Common myeloid progenitor, CD34-positive (primary cell): ENCODE data around the gene RAP1GAP2. TPM values are rescaled to one million over a fixed set of nuclear protein-coding genes. Genes with fewer than 3 reads are reported as not detected.

Experiments used
- CTCF ChIA-PET: fragments of 350-600 bp; sonication (Branson Sonifier 250); formaldehyde crosslinking; loops from one replicate; lab custom pipeline; 2021; ENCODE audit warnings: antibody characterized with exemption; lab: Charles Lee
- POLR2A ChIA-PET: fragments of 350-600 bp; sonication (Branson Sonifier 250); formaldehyde crosslinking; loops from one replicate; lab custom pipeline; 2021; ENCODE audit warnings: antibody characterized with exemption; lab: Charles Lee
- DNase-seq, 3 donors: peaks; one replicate each; pipeline versions ENCODE4 v3.0.0 to v3.0.0-alpha.2; 2013
- H3K27ac ChIP-seq, 2 experiments: 1 replicate in 1 of 2; 2 replicates in 1 of 2; pipeline ENCODE4 v1.7.0; 2013; ENCODE audit warnings: inconsistent platforms in 2 of 2, low read length in 2 of 2, mild to moderate bottlenecking in 2 of 2, low read depth in 1 of 2, moderate library complexity in 1 of 2; ENCODE audit not compliant: severe bottlenecking in 2 of 2, insufficient read depth in 1 of 2, poor library complexity in 1 of 2
- H3K27me3 ChIP-seq, 5 experiments: replicated peaks in 2 of 5; 1 replicate in 3 of 5; 2 replicates in 2 of 5; pipeline versions ENCODE4 v1.6.1 to v1.7.0; 2013; ENCODE audit warnings: low read length in 4 of 5, mild to moderate bottlenecking in 2 of 5, moderate library complexity in 2 of 5, inconsistent platforms in 1 of 5; ENCODE audit not compliant: insufficient read depth in 5 of 5, control insufficient read depth in 4 of 5
- H3K36me3 ChIP-seq, 4 experiments: 1 replicate in 2 of 4; 2 replicates in 2 of 4; pipeline versions ENCODE4 v1.6.1 to v1.7.0; 2013; ENCODE audit warnings: low read length in 3 of 4, control low read depth in 1 of 4, mild to moderate bottlenecking in 1 of 4; ENCODE audit not compliant: control insufficient read depth in 4 of 4, insufficient read depth in 4 of 4
- H3K4me1 ChIP-seq, 4 experiments: 1 replicate in 3 of 4; 2 replicates in 1 of 4; pipeline versions ENCODE4 v1.6.1 to v1.7.1; 2013; ENCODE audit warnings: low read length in 3 of 4, mild to moderate bottlenecking in 3 of 4, control low read depth in 1 of 4, inconsistent platforms in 1 of 4, moderate library complexity in 1 of 4; ENCODE audit not compliant: control insufficient read depth in 4 of 4, insufficient read depth in 4 of 4; ENCODE audit errors: control extremely low read depth in 1 of 4
- H3K4me3 ChIP-seq, 7 experiments: 1 replicate in 4 of 7; 2 replicates in 3 of 7; pipeline versions ENCODE4 v1.5.1 to v1.7.0; 2013; ENCODE audit warnings: mild to moderate bottlenecking in 7 of 7, low read length in 6 of 7, moderate library complexity in 6 of 7, inconsistent platforms in 2 of 7, low read depth in 2 of 7, control low read depth in 1 of 7; ENCODE audit not compliant: insufficient read depth in 4 of 7, control insufficient read depth in 1 of 7; ENCODE audit errors: extremely low read depth in 1 of 7
- H3K9me3 ChIP-seq, 5 experiments: 1 replicate in 4 of 5; 2 replicates in 1 of 5; pipeline versions ENCODE4 v1.6.1 to v1.7.1; 2013; ENCODE audit warnings: low read length in 4 of 5, mild to moderate bottlenecking in 2 of 5, inconsistent platforms in 1 of 5, low read depth in 1 of 5, moderate library complexity in 1 of 5; ENCODE audit not compliant: control insufficient read depth in 4 of 5, insufficient read depth in 2 of 5; ENCODE audit errors: control extremely low read depth in 1 of 5
- WGBS: methylation state at CpG from one replicate; pipeline ENCODE4 v1.1.5; 2013; ENCODE audit not compliant: insufficient coverage; 5-methylcytosine and 5-hydroxymethylcytosine counted together
- polyA plus RNA-seq: library from polyadenylated mRNA; unstranded; fragments of 120-200 nt; gene quantifications from one replicate; pipeline ENCODE4 v1.2.1, GENCODE V29; 2013

Gene RAP1GAP2
- 13.4 TPM for polyA plus RNA-seq

DNA sequence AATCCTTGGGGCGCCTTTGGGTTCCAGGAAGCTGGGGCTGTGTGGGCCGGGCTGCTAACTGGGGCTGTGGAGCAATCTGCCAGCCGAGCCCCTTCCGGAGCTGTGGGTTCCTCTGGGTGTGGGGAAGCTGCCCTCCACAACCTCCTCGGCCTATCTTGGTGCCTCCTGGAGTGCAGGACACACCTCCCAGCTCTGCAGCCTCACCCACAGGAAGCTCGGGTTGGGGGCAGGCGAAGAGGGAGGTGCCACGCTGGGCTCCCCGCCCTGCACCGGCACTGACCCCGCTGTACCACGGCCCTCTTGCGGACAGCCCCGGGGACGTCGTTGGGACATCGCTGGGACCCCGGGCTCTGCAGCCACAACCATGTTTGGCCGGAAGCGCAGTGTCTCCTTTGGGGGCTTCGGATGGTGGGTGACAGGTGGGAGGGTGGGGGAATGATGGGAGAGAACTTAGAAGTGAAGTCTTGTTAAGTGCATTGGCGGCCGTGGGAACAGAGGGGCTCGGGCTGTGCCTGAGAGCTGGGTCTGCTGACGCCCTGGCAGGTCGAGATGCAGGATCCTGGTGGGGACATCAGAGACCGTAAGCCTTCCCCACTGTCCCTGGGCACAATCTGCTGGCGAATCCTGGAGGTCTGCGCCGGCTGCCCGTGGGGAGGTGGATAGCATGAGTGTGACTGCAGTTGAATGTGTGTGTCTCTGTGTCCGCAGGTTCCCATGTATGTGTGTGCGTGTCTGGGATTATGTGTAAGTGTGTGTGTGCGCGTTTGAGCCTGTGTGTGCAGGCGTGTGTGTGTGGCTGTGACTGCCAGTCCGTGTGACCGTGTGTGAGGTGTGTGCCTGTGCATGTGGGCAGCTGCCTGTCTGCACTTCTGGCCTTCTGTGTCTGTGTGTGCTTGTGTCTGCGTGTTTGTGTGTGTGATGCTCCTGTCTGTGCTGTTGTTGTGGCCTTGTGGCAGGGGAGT, at the start of gene RAP1GAP2:
RAP1GAP2 (plus strand) TSS at position 275 of the 962 bp plus-strand sequence; CDS start at position 365, 90 bp downstream.
- H3K9me3 ChIP-seq, result no peaks in the 10 kb centered on the region
- peaks cover 0 to 13% (median 7%) of the 10 kb centered on the region in 4 experiments for H3K36me3 ChIP-seq
- peak within 1 kb of the TSS; percentile 21 to 91 (median 70) for H3K4me3 ChIP-seq
- H3K27me3 ChIP-seq, result peaks cover 0 to 2% (median 0%) of the 10 kb centered on the region in 5 experiments
- H3K4me1 ChIP-seq, result peaks cover 0 to 77% (median 69%) of the 10 kb centered on the region in 4 experiments
- DNase-seq, result peak; percentile 90 to 96 (median 95)
- WGBS, result 0% methylated on average over 14 of the region's 39 CpGs
- peak within 1 kb of the TSS in 1 of 2 experiments; percentile 23 for H3K27ac ChIP-seq
- CTCF ChIA-PET, result interaction anchor here (1.1 to 4.9 kb wide), 9 partner anchors 10 to 87 kb away, joined by 3 to 34 read pairs (median 6); no protein-coding TSS in a partner anchor
- POLR2A ChIA-PET, result interaction anchor here (0.5 to 2.7 kb wide), 6 partner anchors 10 to 27 kb away, joined by 3 to 23 read pairs (median 4); no protein-coding TSS in a partner anchor

DNA sequence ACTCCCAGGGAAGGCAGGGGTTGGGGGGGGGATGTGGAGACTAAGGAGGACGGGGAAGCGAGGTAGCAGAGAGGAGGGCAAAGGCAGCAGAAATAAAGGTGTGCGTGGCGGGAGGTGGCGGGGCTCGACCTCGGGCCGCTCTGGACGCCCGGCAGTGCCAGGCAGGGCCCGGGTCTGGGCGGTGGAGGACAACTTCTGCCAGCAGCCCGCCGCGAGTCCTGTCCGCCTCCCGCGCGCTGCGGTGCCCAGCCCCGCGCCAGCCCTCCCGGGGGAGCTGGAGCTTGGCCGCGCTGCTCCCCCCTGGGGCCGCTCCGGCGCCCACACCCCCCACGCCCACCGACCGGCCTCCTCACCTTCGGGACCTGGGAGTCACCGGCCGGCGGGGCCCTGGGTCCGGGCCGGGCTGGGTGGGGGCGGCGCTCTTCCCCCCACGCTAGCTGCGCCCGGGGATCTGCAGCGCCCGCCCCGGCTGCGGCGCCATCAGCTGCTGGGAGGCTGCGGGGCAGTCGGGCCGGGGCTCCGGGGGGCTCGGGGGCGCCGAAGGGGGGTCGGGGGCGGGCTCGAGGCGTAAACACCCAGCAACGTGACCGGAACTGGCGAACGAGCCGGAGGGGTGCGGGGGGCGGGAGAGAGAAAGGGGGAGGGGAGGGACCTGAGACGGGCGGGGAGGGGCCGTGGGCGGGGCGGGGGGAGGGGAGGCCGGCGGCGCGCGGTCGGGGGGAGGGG, 47.0 kb upstream of the RAP1GAP2 start, which contains the start of gene CCDC92B:
CCDC92B (minus strand) TSS at position 595 of the 726 bp plus-strand sequence. CDS start 14,507 bp downstream, outside the sequence.
- ChIA-PET POLR2A (no interaction called here), CTCF (no interaction called here)
- Histone ChIP-seq H3K9me3 (peaks cover 0 to 3% (median 0%) of the 10 kb centered on the region in 5 experiments), H3K4me3 (peak within 1 kb of the TSS in 1 of 7 experiments; percentile 38), H3K27me3 (peaks cover 2 to 75% (median 30%) of the 10 kb centered on the region in 5 experiments), H3K36me3 (no peaks in the 10 kb centered on the region), H3K4me1 (peaks cover 0 to 2% (median 0%) of the 10 kb centered on the region in 4 experiments), H3K27ac (no peak within 1 kb of the TSS)
- 3% methylated on average over 42 of the region's 76 CpGs for WGBS
- DNase-seq, result no peak

DNA sequence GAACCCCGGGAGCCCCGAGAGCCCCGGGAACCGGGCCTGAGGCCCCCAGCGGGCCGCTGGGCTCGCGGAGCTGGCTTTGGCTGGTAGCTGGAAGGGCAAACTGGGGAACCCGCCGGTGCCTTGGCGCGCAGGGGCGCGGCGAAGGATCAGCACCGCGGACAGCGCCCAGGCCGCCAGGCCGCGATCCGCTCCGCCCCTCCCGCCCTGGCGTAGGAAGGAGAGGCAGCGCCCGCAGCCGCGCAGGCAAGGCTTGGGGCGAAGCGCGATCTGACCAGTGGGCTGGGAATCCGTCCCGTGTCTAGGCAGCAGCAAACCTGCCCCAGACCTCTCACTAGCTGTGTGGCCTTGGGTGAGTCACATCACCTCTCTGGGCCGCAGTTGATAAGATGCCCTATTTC, 46.5 kb upstream of the RAP1GAP2 start:
- H3K27me3 ChIP-seq, result peaks cover 0 to 73% (median 28%) of the 10 kb centered on the region in 5 experiments
- no peaks in the 10 kb centered on the region for H3K36me3 ChIP-seq
- peak; percentile 67 to 87 (median 85) for DNase-seq
- POLR2A ChIA-PET, result no interaction called here
- CTCF ChIA-PET, result interaction anchor here (0.8 kb wide), 1 partner anchor 43 kb away, joined by 3 read pairs; no protein-coding TSS in a partner anchor
- H3K4me1 ChIP-seq, result peaks cover 0 to 2% (median 0%) of the 10 kb centered on the region in 4 experiments
- H3K27ac ChIP-seq, result no peak overlapping the region
- H3K4me3 ChIP-seq, result peak overlapping the region in 1 of 7 experiments; percentile 38
- WGBS, result under 1% methylated on average over 32 of the region's 35 CpGs
- H3K9me3 ChIP-seq, result peaks cover 0 to 3% (median 0%) of the 10 kb centered on the region in 5 experiments

DNA sequence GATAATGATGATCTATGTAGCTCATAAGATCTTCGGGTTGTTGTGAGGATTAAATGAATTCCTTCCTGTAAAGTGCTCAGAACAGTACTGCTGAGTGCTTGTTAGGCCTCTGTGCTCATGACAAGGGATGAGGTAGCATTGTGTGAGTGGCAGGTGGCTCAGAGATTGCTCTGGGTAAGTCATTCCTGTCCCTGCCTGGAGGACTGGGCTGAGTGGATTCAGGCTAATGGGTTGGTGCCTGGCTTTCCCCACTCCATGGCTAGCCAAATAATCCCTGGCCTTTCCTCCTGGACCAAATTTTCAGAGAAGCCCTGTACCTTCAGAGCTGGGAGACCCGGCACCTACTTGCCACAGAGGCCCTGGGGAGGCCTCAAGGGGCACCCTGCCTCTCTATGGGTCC, 45.5 kb upstream of the RAP1GAP2 start:
- Histone ChIP-seq H3K4me1 (peaks cover 0 to 6% (median 3%) of the 10 kb centered on the region in 4 experiments), H3K9me3 (peaks cover 0 to 3% (median 0%) of the 10 kb centered on the region in 5 experiments), H3K27ac (no peak overlapping the region), H3K36me3 (no peaks in the 10 kb centered on the region), H3K27me3 (peaks cover 0 to 73% (median 21%) of the 10 kb centered on the region in 5 experiments), H3K4me3 (no peak overlapping the region)
- CTCF ChIA-PET, result no interaction called here
- POLR2A ChIA-PET, result no interaction called here
- no peak for DNase-seq
- 90% methylated on average over 2 of the region's 2 CpGs for WGBS

DNA sequence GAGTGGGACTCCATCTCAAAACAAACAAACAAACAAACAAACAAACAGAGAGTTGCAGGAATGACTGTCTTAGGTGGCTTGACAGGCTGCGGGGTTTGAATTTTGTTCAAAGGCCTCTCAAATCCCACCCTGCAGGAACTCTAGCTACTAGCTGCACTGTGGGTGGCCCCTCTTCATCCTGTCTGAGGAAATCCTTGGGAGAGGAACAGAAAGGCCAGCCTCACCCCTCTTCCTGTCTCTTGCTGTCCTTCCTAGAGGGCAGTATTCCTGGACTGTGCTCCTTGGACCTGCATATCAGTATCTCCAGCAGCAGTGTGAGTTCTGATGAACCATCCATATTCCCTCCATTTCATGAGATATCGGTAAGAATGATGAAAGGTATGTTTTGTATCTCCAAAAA, 44.7 kb upstream of the RAP1GAP2 start:
- H3K4me3 ChIP-seq, result no peak overlapping the region
- H3K9me3 ChIP-seq, result peaks cover 0 to 3% (median 0%) of the 10 kb centered on the region in 5 experiments
- 100% methylated on average over 2 of the region's 2 CpGs for WGBS
- H3K36me3 ChIP-seq, result no peaks in the 10 kb centered on the region
- ChIA-PET CTCF (interaction anchor here (0.5 kb wide), 1 partner anchor 23 kb away, joined by 3 read pairs; no protein-coding TSS in a partner anchor), POLR2A (no interaction called here)
- peaks cover 0 to 73% (median 25%) of the 10 kb centered on the region in 5 experiments for H3K27me3 ChIP-seq
- H3K4me1 ChIP-seq, result peaks cover 0 to 12% (median 7%) of the 10 kb centered on the region in 4 experiments
- no peak overlapping the region for H3K27ac ChIP-seq
- no peak for DNase-seq

DNA sequence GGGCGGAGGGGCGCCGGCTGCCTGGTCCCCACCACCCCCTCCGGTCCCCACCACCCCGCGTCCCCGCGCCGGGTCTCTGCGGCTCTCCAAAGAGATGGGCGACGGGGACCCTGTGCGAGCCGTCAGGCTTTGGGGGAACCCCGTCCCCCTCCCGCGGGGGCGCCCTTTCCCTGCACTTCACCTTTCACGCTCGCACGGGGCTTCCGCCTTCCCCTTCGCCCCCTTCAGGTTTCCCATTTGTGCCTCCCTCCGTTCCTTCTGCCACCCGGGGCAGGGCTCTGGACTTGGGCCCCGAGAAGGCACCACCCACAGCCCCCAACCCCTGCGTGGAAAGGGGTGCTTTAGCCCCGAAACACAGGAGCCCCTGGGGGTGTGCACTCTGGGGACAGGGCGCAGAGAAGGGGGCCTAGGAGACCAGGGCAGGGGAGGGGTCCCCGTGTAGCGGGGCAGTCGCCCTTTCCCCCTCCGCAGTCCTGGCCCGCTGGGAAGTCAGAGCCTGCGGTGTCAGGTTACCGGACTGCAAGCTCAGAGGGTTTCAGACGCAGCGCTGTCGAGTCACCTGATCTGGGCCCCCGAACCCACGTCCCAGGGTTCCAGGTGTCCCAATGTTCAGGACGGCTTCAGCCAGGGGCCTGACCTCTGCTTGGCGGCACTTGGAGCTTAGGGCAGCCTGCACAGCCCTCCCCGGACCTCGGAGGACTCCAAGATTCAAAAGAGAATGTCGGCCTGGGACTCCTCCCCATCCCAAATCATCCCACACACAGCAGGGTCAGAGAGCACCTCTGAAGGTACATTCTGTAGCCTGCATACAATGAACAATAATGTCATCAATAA, 40.1 kb upstream of the RAP1GAP2 start:
- Histone ChIP-seq H3K9me3 (no peaks in the 10 kb centered on the region), H3K4me3 (peak overlapping the region in 2 of 7 experiments; percentile 14 to 58), H3K27ac (no peak overlapping the region), H3K4me1 (peaks cover 0 to 11% (median 7%) of the 10 kb centered on the region in 4 experiments), H3K36me3 (no peaks in the 10 kb centered on the region), H3K27me3 (peaks cover 0 to 64% (median 21%) of the 10 kb centered on the region in 5 experiments)
- DNase-seq, result peak in 1 of 3 donors; percentile 24
- 3% methylated on average over 43 of the region's 46 CpGs for whole genome bisulfite sequencing
- ChIA-PET CTCF (interaction anchor here (1.2 to 1.4 kb wide), 2 partner anchors 22 to 71 kb away, joined by 3 read pairs; no protein-coding TSS in a partner anchor), POLR2A (interaction anchor here (0.6 kb wide), 1 partner anchor 355 kb away, joined by 3 read pairs; the partner anchor contains the start of gene MNT)
